ENCODE results near the gene NDUFA12.

GRCh38 chr12:95014554-95014953, 11.1 kb upstream of the NDUFA12 start:
- no peak for TF ChIP-seq GATA3 (IDR thresholded peaks at IDR 0.05; ENCODE audit: low read depth, low read length)
- no peak for TF ChIP-seq GATA2 (IDR thresholded peaks at IDR 0.05; ENCODE audit: low read depth, low read length)
